Keratinocyte (primary cell): ENCODE measurements around the gene NR3C2. TPM values are rescaled to one million over a fixed set of nuclear protein-coding genes. Genes with fewer than 3 reads are reported as not detected.

Experiments used
- DNase-seq: peaks from one replicate; pipeline ENCODE4 v3.0.0-alpha.2; 2011; ENCODE audit warnings: low read depth, missing footprints, low spot score
- FAIRE-seq: peaks from 2 replicates; lab custom pipeline; 2011; peaks lifted over from hg19 to GRCh38; lab: Jason Lieb, UNC
- H2AFZ ChIP-seq: 2 replicates; pipeline ENCODE4 v1.6.0; 2012; ENCODE audit warnings: low read length, control low read depth, inconsistent platforms; ENCODE audit not compliant: control insufficient read depth
- H3K27ac ChIP-seq: 2 replicates; pipeline ENCODE4 v1.5.1; 2011; ENCODE audit warnings: low read length; ENCODE audit not compliant: control insufficient read depth, insufficient read depth
- H3K27me3 ChIP-seq: 3 replicates; pipeline ENCODE4 v1.6.0; 2011; ENCODE audit warnings: low read length; ENCODE audit not compliant: control insufficient read depth, insufficient read depth; ENCODE audit errors: extremely low read depth
- H3K36me3 ChIP-seq, 2 experiments: 2 replicates in 1 of 2; 3 replicates in 1 of 2; pipeline ENCODE4 v1.5.1; 2011; ENCODE audit warnings: low read length in 2 of 2, mild to moderate bottlenecking in 1 of 2; ENCODE audit not compliant: control insufficient read depth in 2 of 2, insufficient read depth in 2 of 2; ENCODE audit errors: extremely low read depth in 1 of 2
- H3K4me1 ChIP-seq: 3 replicates; pipeline ENCODE4 v1.5.1; 2011; ENCODE audit warnings: low read length; ENCODE audit not compliant: control insufficient read depth, insufficient read depth; ENCODE audit errors: extremely low read depth
- H3K4me2 ChIP-seq: 3 replicates; pipeline ENCODE4 v1.6.0; 2011; ENCODE audit warnings: low read depth, low read length; ENCODE audit not compliant: control insufficient read depth, insufficient read depth; ENCODE audit errors: extremely low read depth
- H3K4me3 ChIP-seq, 3 experiments: fragments of 200-600 bp in 1 of 3; sonication (generic) in 1 of 3; 2 replicates in 2 of 3; 3 replicates in 1 of 3; pipeline ENCODE4 v1.5.1; 2011 to 2016; ENCODE audit warnings: low read length in 3 of 3, mild to moderate bottlenecking in 3 of 3, control low read depth in 2 of 3, inconsistent platforms in 1 of 3, low read depth in 1 of 3, mixed read lengths in 1 of 3, mixed run types in 1 of 3, moderate library complexity in 1 of 3; ENCODE audit not compliant: control insufficient read depth in 2 of 3, insufficient read depth in 2 of 3; ENCODE audit errors: extremely low read depth in 1 of 3
- H3K79me2 ChIP-seq: 2 replicates; pipeline ENCODE4 v1.6.0; 2012; ENCODE audit warnings: low read length; ENCODE audit not compliant: control insufficient read depth, insufficient read depth
- H3K9ac ChIP-seq: 3 replicates; pipeline ENCODE4 v1.6.0; 2011; ENCODE audit warnings: low read length; ENCODE audit not compliant: control insufficient read depth, insufficient read depth; ENCODE audit errors: extremely low read depth
- H3K9me1 ChIP-seq: 3 replicates; pipeline ENCODE4 v1.6.0; 2011; ENCODE audit warnings: low read length; ENCODE audit not compliant: control insufficient read depth, insufficient read depth; ENCODE audit errors: extremely low read depth
- H3K9me3 ChIP-seq: 2 replicates; pipeline ENCODE4 v1.5.1; 2012; ENCODE audit warnings: low read depth, low read length; ENCODE audit not compliant: control insufficient read depth
- H4K20me1 ChIP-seq: 3 replicates; pipeline ENCODE4 v1.6.0; 2011; ENCODE audit warnings: low read length; ENCODE audit not compliant: control insufficient read depth, insufficient read depth; ENCODE audit errors: extremely low read depth
- EZH2 ChIP-seq: IDR thresholded peaks from one replicate; pipeline ENCODE4 v1.6.1; 2012; ENCODE audit warnings: inconsistent platforms, mild to moderate bottlenecking, low read length, moderate library complexity
- dilution Hi-C: fragments of 300-500 bp; cut with MboI; formaldehyde crosslinking; loops from one replicate; pipeline ENCODE4 v1.7.0; 2020; ENCODE audit warnings: low sequenced_read_pairs; ENCODE audit not compliant: extremely low pct_ligation_motif_present
- polyA plus RNA-seq, 5 experiments: library from polyadenylated mRNA; depleted of rRNA in 3 of 5; stranded (reverse) in 3 of 5; stranded (forward) in 1 of 5; unstranded in 1 of 5; fragments of >200 nt; gene quantifications; 1 replicate in 1 of 5; 2 replicates in 3 of 5; 3 replicates in 1 of 5; pipeline versions ENCODE4 v1.2.1 to v1.2.3, GENCODE V29; 2011 to 2012; ENCODE audit warnings: missing spikeins in 2 of 5, low read depth in 1 of 5, low replicate concordance in 1 of 5
- TF ChIP-seq, protein P1 (sequence below), 3 experiments: IDR thresholded peaks in 1 of 3; conservative IDR thresholded peaks in 1 of 3; optimal IDR thresholded peaks in 1 of 3; 2 replicates in 2 of 3; 3 replicates in 1 of 3; pipeline versions ENCODE3 to v1.5.1; 2011; ENCODE audit warnings: low read length in 3 of 3, mild to moderate bottlenecking in 3 of 3, moderate library complexity in 2 of 3, control low read depth in 1 of 3, inconsistent platforms in 1 of 3; ENCODE audit not compliant: insufficient read depth in 2 of 3; ENCODE audit errors: extremely low read depth in 1 of 3

NR3C2 gene
- polyA plus RNA-seq, 1 donor (not counting 4 experiments of a cell fraction or from before 2014, with no cell fraction given) = 1.5 TPM

GRCh38 chr4:148300877-148301276 lies 141.3 kb downstream of the NR3C2 start:
- H3K79me2 ChIP-seq = no peaks in the 10 kb centered on the region
- H3K4me1 ChIP-seq = no peaks in the 10 kb centered on the region
- FAIRE-seq (no peak), DNase-seq (no peak)
- no peaks in the 10 kb centered on the region for H3K36me3 ChIP-seq
- dilution Hi-C loops = no loop called here
- H3K9ac ChIP-seq = no peak overlapping the region
- H2AFZ ChIP-seq = no peak overlapping the region
- no peak overlapping the region for H3K4me3 ChIP-seq
- no peaks in the 10 kb centered on the region for H3K9me1 ChIP-seq
- H3K27ac ChIP-seq = no peak overlapping the region
- no peaks in the 10 kb centered on the region for H3K9me3 ChIP-seq
- H4K20me1 ChIP-seq = no peaks in the 10 kb centered on the region
- no peaks in the 10 kb centered on the region for H3K27me3 ChIP-seq
- no peak overlapping the region for H3K4me2 ChIP-seq
- TF ChIP-seq, protein P1, sequence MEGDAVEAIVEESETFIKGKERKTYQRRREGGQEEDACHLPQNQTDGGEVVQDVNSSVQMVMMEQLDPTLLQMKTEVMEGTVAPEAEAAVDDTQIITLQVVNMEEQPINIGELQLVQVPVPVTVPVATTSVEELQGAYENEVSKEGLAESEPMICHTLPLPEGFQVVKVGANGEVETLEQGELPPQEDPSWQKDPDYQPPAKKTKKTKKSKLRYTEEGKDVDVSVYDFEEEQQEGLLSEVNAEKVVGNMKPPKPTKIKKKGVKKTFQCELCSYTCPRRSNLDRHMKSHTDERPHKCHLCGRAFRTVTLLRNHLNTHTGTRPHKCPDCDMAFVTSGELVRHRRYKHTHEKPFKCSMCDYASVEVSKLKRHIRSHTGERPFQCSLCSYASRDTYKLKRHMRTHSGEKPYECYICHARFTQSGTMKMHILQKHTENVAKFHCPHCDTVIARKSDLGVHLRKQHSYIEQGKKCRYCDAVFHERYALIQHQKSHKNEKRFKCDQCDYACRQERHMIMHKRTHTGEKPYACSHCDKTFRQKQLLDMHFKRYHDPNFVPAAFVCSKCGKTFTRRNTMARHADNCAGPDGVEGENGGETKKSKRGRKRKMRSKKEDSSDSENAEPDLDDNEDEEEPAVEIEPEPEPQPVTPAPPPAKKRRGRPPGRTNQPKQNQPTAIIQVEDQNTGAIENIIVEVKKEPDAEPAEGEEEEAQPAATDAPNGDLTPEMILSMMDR (optimal IDR thresholded peaks at IDR 0.05 in 1 of 3, IDR thresholded peaks at IDR 0.05 in 1 of 3, conservative IDR thresholded peaks at IDR 0.05 in 1 of 3; ENCODE audit: extremely low read depth in 1 of 3, insufficient read depth in 2 of 3, low read length in 3 of 3) = no peak
- no peak for TF ChIP-seq EZH2

- Histone ChIP-seq H2AFZ (no peak overlapping the region), H3K4me1 (no peaks in the 10 kb centered on the region), H3K9ac (no peak overlapping the region), H3K36me3 (no peaks in the 10 kb centered on the region), H3K27ac (no peak overlapping the region), H3K4me2 (no peak overlapping the region), H3K27me3 (no peaks in the 10 kb centered on the region), H3K79me2 (no peaks in the 10 kb centered on the region), H3K4me3 (no peak overlapping the region), H3K9me1 (no peaks in the 10 kb centered on the region), H4K20me1 (no peaks in the 10 kb centered on the region), H3K9me3 (no peaks in the 10 kb centered on the region)
- no peak for TF ChIP-seq EZH2
- TF ChIP-seq, protein P1 (optimal IDR thresholded peaks at IDR 0.05 in 1 of 3, IDR thresholded peaks at IDR 0.05 in 1 of 3, conservative IDR thresholded peaks at IDR 0.05 in 1 of 3; ENCODE audit: extremely low read depth in 1 of 3, insufficient read depth in 2 of 3, low read length in 3 of 3) = no peak
- DNase-seq (no peak), FAIRE-seq (no peak)
- dilution Hi-C loops = no loop called here
These were observed 142.9 kb downstream of the NR3C2 start for GRCh38 chr4:148299337-148299736.
